AG04449 (cell line): ENCODE measurements around the gene COL11A1.

Experiments
- CTCF ChIA-PET: fragments of 350-600 bp; formaldehyde crosslinking; extraction: SDS; loops from one replicate; lab custom pipeline; 2021; ENCODE audit warnings: antibody characterized with exemption; lab: Yijun Ruan, JAX
- POLR2A ChIA-PET: fragments of 400-600, 350-600 bp; formaldehyde crosslinking; extraction: SDS; loops from one replicate; lab custom pipeline; 2020; ENCODE audit warnings: antibody characterized with exemption, inconsistent platforms; lab: Yijun Ruan, JAX
- DNase-seq: peaks from one replicate; pipeline ENCODE4 v3.0.0-alpha.2; 2010; ENCODE audit warnings: low read depth, low spot score
- H3K4me3 ChIP-seq: 2 replicates; pipeline ENCODE4 v1.5.1; 2011; ENCODE audit warnings: low read depth, mild to moderate bottlenecking, control low read depth, low read length
- TF ChIP-seq, protein P1 (sequence below): IDR thresholded peaks from one replicate; pipeline ENCODE4 v1.5.1; 2011; ENCODE audit warnings: mild to moderate bottlenecking, moderate library complexity, low read length, control low read depth, inconsistent platforms; ENCODE audit not compliant: insufficient read depth; ENCODE audit errors: missing control alignments

The COL11A1 gene

GRCh38 chr1:103024051-103024450 is 84.3 kb downstream of the COL11A1 start:
- TF ChIP-seq, protein P1, sequence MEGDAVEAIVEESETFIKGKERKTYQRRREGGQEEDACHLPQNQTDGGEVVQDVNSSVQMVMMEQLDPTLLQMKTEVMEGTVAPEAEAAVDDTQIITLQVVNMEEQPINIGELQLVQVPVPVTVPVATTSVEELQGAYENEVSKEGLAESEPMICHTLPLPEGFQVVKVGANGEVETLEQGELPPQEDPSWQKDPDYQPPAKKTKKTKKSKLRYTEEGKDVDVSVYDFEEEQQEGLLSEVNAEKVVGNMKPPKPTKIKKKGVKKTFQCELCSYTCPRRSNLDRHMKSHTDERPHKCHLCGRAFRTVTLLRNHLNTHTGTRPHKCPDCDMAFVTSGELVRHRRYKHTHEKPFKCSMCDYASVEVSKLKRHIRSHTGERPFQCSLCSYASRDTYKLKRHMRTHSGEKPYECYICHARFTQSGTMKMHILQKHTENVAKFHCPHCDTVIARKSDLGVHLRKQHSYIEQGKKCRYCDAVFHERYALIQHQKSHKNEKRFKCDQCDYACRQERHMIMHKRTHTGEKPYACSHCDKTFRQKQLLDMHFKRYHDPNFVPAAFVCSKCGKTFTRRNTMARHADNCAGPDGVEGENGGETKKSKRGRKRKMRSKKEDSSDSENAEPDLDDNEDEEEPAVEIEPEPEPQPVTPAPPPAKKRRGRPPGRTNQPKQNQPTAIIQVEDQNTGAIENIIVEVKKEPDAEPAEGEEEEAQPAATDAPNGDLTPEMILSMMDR, result no peak
- H3K4me3 ChIP-seq, result no peak overlapping the region
- ChIA-PET POLR2A (no interaction called here), CTCF (no interaction called here)
- no peak for DNase-seq

DNA sequence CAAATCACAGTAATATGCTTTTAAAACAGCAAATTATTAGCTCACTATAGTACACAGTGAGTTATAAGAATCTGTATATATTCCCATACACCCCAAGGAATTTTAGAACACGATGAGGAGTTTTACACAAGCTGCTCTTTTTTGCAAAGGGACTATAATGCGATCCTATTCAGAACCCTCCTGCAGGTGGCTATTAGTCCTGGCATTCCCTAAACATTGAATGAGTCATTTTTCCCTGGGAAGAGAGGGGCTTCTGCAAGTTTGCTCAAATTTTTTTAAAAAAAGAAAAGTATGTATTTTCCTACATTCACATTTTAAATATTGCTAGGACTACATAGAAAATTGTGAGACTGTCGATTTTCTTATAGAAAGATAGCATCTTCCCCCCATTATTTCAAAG is 106.3 kb downstream of the COL11A1 start:
- no peak for DNase-seq
- POLR2A ChIA-PET, result no interaction called here
- CTCF ChIA-PET, result interaction anchor here (1.0 kb wide), 2 partner anchors 10 to 459 kb away, joined by 3 read pairs; no protein-coding TSS in a partner anchor
- TF ChIP-seq, protein P1, result no peak
- H3K4me3 ChIP-seq, result no peak overlapping the region

GRCh38 chr1:102978874-102979273 is 129.4 kb downstream of the COL11A1 start:
- TF ChIP-seq, protein P1, result no peak
- POLR2A ChIA-PET, result no interaction called here
- CTCF ChIA-PET, result interaction anchor here (1.8 kb wide), 1 partner anchor 9 kb away, joined by 7 read pairs; no protein-coding TSS in a partner anchor
- DNase-seq, result no peak
- no peak overlapping the region for H3K4me3 ChIP-seq

DNA sequence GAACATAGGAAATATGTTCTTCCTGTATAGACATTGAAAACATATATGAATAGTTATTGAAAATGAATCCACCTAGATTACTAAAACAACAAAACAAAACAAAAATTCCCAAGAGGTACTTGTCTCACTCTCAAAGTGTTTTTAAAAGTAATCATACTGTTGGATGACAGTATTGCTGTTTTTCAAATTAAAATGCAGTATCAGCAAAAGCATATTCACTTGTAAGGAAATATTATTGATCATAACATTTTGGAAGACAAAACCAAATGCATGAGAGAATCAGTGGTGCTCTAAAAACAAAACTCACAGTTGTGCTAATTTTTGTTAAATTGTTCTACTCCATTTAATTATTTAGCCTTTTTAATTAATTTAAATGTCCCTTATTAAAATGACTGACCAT is 131.0 kb downstream of the COL11A1 start:
- CTCF ChIA-PET, result interaction anchor here (0.5 to 1.8 kb wide), 2 partner anchors 7 to 1209 kb away, joined by 3 to 7 read pairs; no protein-coding TSS in a partner anchor
- TF ChIP-seq, protein P1, result no peak
- DNase-seq, result no peak
- H3K4me3 ChIP-seq, result no peak overlapping the region
- POLR2A ChIA-PET, result no interaction called here

DNA sequence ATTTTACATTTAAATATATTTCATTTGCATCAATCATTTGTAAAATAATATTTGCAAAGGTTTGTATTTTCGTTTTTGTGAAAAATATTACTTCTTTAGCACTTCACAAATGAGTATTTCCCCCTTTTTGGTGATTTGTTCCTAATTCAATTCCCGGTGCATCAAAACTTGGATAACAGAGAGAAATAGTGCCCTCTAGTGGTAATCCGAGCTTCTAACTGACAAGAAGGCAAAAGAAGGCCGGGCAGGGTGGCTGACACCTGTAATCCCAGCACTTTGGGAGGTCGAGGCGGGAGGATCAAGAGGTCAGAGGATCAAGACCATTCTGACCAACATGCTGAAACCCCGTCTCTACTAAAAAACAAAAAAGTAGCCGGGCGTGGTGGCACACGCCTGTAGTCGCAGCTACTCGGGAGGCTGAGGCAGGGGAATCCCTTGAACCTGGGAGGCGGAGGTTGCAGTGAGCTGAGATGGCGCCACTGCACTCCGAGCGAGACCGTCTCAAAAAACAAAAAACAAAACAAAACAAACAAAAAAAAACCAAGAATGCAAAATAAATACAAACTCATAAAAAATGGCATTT is 137.7 kb downstream of the COL11A1 start:
- ChIA-PET POLR2A (no interaction called here), CTCF (interaction anchor here (0.7 to 3.2 kb wide), 19 partner anchors 7 to 422 kb away, joined by 3 to 18 read pairs (median 3); no protein-coding TSS in a partner anchor)
- DNase-seq, result peak; percentile 12
- TF ChIP-seq, protein P1, result peak; percentile 50
- no peak overlapping the region for H3K4me3 ChIP-seq

DNA sequence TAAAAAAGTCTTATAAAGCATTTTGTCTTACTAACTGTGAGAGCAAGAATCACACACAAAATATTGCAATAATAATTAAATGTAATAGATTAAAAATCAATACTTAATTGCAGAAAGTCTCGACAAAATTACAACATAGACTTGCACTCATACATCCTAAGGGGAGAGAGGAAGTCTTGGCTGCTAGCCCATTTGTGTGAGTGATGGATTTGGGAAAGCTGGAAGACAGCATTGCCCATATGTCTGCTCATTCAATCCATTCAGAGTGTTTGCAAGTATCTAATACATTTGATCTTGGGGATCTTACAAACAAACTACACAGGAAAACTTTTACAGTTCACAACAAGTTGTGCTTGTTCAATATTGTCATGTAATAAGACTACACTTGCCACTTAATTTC is 140.5 kb downstream of the COL11A1 start:
- H3K4me3 ChIP-seq, result no peak overlapping the region
- DNase-seq, result no peak
- TF ChIP-seq, protein P1, result no peak
- CTCF ChIA-PET, result interaction anchor here (1.0 to 3.2 kb wide), 2 partner anchors 17 to 417 kb away, joined by 3 to 16 read pairs; no protein-coding TSS in a partner anchor
- POLR2A ChIA-PET, result no interaction called here
